Caco-2 (cell line): Measurements from ENCODE around the gene ITGA5. TPM values are rescaled to one million over a fixed set of nuclear protein-coding genes. Genes with fewer than 3 reads are reported as not detected.

Experiments used
- BruUV-seq: library from RNA; stranded (reverse); fragments of 400-500 nt; replicated peaks from 2 replicates; lab custom pipeline; 2021; lab: Mats Ljungman, UMichigan
- CTCF ChIA-PET: fragments of 300-600 bp; sonication (Branson Sonifier 250); formaldehyde crosslinking; loops from one replicate; lab custom pipeline; 2022; ENCODE audit warnings: antibody characterized with exemption; lab: Charles Lee
- POLR2A ChIA-PET: fragments of 300-600 bp; sonication (Branson Sonifier 250); formaldehyde crosslinking; loops from one replicate; lab custom pipeline; 2022; ENCODE audit warnings: antibody characterized with exemption; lab: Charles Lee
- DNase-seq, 2 experiments: peaks; one replicate each; pipeline versions ENCODE4 v3.0.0 to v3.0.0-alpha.2; 2020 to 2022
- H3K27me3 ChIP-seq: replicated peaks from 2 replicates; pipeline ENCODE4 v1.6.0; 2011; ENCODE audit warnings: low read length; ENCODE audit not compliant: control insufficient read depth, insufficient read depth
- H3K36me3 ChIP-seq: 2 replicates; pipeline ENCODE4 v1.5.1; 2011; ENCODE audit warnings: low read length; ENCODE audit not compliant: control insufficient read depth, insufficient read depth
- H3K4me1 ChIP-seq: fragments of 250-450 bp; sonication (Bioruptor Pico); 2 replicates; pipeline ENCODE4 v1.5.1; 2020; ENCODE audit warnings: mild to moderate bottlenecking
- H3K4me3 ChIP-seq: 2 replicates; pipeline ENCODE4 v1.5.1; 2011; ENCODE audit warnings: low read depth, mild to moderate bottlenecking, control low read depth, low read length
- H3K9me3 ChIP-seq: fragments of 250-450 bp; sonication (Bioruptor Pico); 2 replicates; pipeline ENCODE4 v1.5.1; 2020; ENCODE audit warnings: mild to moderate bottlenecking, moderate library complexity
- H3K27ac Mint-ChIP-seq: one replicate; pipeline ENCODE4 v1.8.0; 2022; ENCODE audit warnings: mixed read lengths; ENCODE audit not compliant: unreplicated experiment
- H3K27me3 Mint-ChIP-seq: one replicate; pipeline ENCODE4 v1.8.0; 2022; ENCODE audit warnings: mixed read lengths; ENCODE audit not compliant: insufficient read depth, unreplicated experiment
- H3K36me3 Mint-ChIP-seq: one replicate; pipeline ENCODE4 v1.8.0; 2022; ENCODE audit warnings: mild to moderate bottlenecking, mixed read lengths; ENCODE audit not compliant: insufficient read depth, unreplicated experiment
- H3K4me1 Mint-ChIP-seq: one replicate; pipeline ENCODE4 v1.8.0; 2022; ENCODE audit warnings: low read depth, mixed read lengths; ENCODE audit not compliant: unreplicated experiment
- H3K4me3 Mint-ChIP-seq: one replicate; pipeline ENCODE4 v1.8.0; 2022; ENCODE audit warnings: mild to moderate bottlenecking, moderate library complexity, mixed read lengths; ENCODE audit not compliant: unreplicated experiment
- H3K9me3 Mint-ChIP-seq: one replicate; pipeline ENCODE4 v1.8.0; 2022; ENCODE audit warnings: mixed read lengths; ENCODE audit not compliant: unreplicated experiment
- CTCF ChIP-seq, 2 experiments: fragments of 200-600 bp in 1 of 2; IDR thresholded peaks; 1 replicate in 1 of 2; 2 replicates in 1 of 2; pipeline versions ENCODE4 v1.5.1 to v1.8.0; 2011 to 2022; ENCODE audit warnings: antibody characterized with exemption in 1 of 2, control low read depth in 1 of 2, inconsistent platforms in 1 of 2, low read depth in 1 of 2, low read length in 1 of 2, mild to moderate bottlenecking in 1 of 2, moderate library complexity in 1 of 2; ENCODE audit not compliant: insufficient read depth in 1 of 2, severe bottlenecking in 1 of 2, unreplicated experiment in 1 of 2
- intact Hi-C: fragments of 100-400 bp; cut with micrococcal nuclease; formaldehyde crosslinking; loops from one replicate; pipeline ENCODE4 v1.10.0; 2022; ENCODE audit not compliant: unreplicated experiment
- total RNA-seq: library from RNA; stranded (reverse); gene quantifications from 2 replicates; pipeline ENCODE4 v1.2.3, GENCODE V29; 2022

The ITGA5 gene
- total RNA-seq, 1 experiment from 2014 or later, result 17.3 TPM

GRCh38 chr12:54411391-54412241 is 7.5 kb downstream of the ITGA5 start:
- Histone ChIP-seq H3K9me3 (no peaks in the 10 kb centered on the region), H3K36me3 (no peaks in the 10 kb centered on the region; the same call in 1 of the 2 replicates), H3K4me1 (no peaks in the 10 kb centered on the region), H3K4me3 (no peak overlapping the region), H3K27me3 (no peaks in the 10 kb centered on the region)
- Mint-ChIP-seq H3K36me3 (peaks cover 6% of the 10 kb centered on the region), H3K9me3 (no peaks in the 10 kb centered on the region), H3K4me3 (no peak overlapping the region), H3K4me1 (peaks cover 2% of the 10 kb centered on the region), H3K27ac (no peak overlapping the region), H3K27me3 (no peaks in the 10 kb centered on the region)
- DNase-seq, result no peak
- intact Hi-C loops, result no loop called here
- CTCF ChIA-PET, result interaction anchor here (1.1 kb wide), 1 partner anchor 12 kb away, joined by 7 read pairs; no protein-coding TSS in a partner anchor
- TF ChIP-seq CTCF (IDR thresholded peaks at IDR 0.05; ENCODE audit: insufficient read depth in 1 of 2, low read depth in 1 of 2, low read length in 1 of 2, severe bottlenecking in 1 of 2, unreplicated experiment in 1 of 2), result no peak
- POLR2A ChIA-PET, result no interaction called here
- no TSS peak for BruUV-seq

- no peaks in the 10 kb centered on the region for H3K9me3 ChIP-seq
- Mint-ChIP-seq H3K4me3 (no peak overlapping the region), H3K4me1 (no peaks in the 10 kb centered on the region), H3K9me3 (no peaks in the 10 kb centered on the region), H3K27ac (no peak overlapping the region), H3K36me3 (peaks cover 14% of the 10 kb centered on the region), H3K27me3 (no peaks in the 10 kb centered on the region)
- no peaks in the 10 kb centered on the region; the same call in 1 of the 2 replicates for H3K36me3 ChIP-seq
- no peaks in the 10 kb centered on the region for H3K27me3 ChIP-seq
- BruUV-seq, result no TSS peak
- TF ChIP-seq CTCF (IDR thresholded peaks at IDR 0.05; ENCODE audit: insufficient read depth in 1 of 2, low read depth in 1 of 2, low read length in 1 of 2, severe bottlenecking in 1 of 2, unreplicated experiment in 1 of 2), result no peak
- DNase-seq, result no peak
- no peak overlapping the region for H3K4me3 ChIP-seq
- intact Hi-C loops, result no loop called here
- H3K4me1 ChIP-seq, result no peaks in the 10 kb centered on the region
- POLR2A ChIA-PET, result no interaction called here
- CTCF ChIA-PET, result interaction anchor here (0.6 to 2.0 kb wide), 2 partner anchors 10 to 33 kb away, joined by 3 to 11 read pairs; no protein-coding TSS in a partner anchor
Measured at GRCh38 chr12:54409267-54409666, 9.8 kb downstream of the ITGA5 start.

GRCh38 chr12:54407183-54407905 is 11.7 kb downstream of the ITGA5 start:
- Mint-ChIP-seq H3K27me3 (no peaks in the 10 kb centered on the region), H3K4me3 (no peak overlapping the region), H3K4me1 (no peaks in the 10 kb centered on the region), H3K27ac (no peak overlapping the region), H3K9me3 (no peaks in the 10 kb centered on the region), H3K36me3 (peaks cover 26% of the 10 kb centered on the region)
- Histone ChIP-seq H3K4me1 (no peaks in the 10 kb centered on the region), H3K4me3 (no peak overlapping the region), H3K36me3 (no peaks in the 10 kb centered on the region), H3K27me3 (no peaks in the 10 kb centered on the region), H3K9me3 (no peaks in the 10 kb centered on the region)
- BruUV-seq, result no TSS peak
- ChIA-PET POLR2A (no interaction called here), CTCF (no interaction called here)
- DNase-seq, result no peak
- TF ChIP-seq CTCF (IDR thresholded peaks at IDR 0.05; ENCODE audit: insufficient read depth in 1 of 2, low read depth in 1 of 2, low read length in 1 of 2, severe bottlenecking in 1 of 2, unreplicated experiment in 1 of 2), result no peak
- intact Hi-C loops, result no loop called here
